SK-N-MC (cell line): Measurements from ENCODE around the gene CYP1A1.

Experiments used
- EZH2 ChIP-seq: fragments of 200-600 bp; sonication (generic); IDR thresholded peaks from one replicate; pipeline ENCODE4 v1.6.1; 2017; ENCODE audit warnings: antibody characterized with exemption
- POLR2AphosphoS5 ChIP-seq: IDR thresholded peaks from 2 replicates; pipeline ENCODE4 v1.6.1; 2012; ENCODE audit warnings: mild to moderate bottlenecking, low read depth, low read length, borderline replicate concordance

GRCh38 chr15:74752011-74752410, 26.7 kb upstream of the CYP1A1 start:
- TF ChIP-seq EZH2 (no peak), POLR2AphosphoS5 (no peak)
